ENCODE results near the gene OLFM2.
"Not testable (repeated sequence)": the region's sequence is repeated elsewhere in the genome, so short reads cannot be mapped to it uniquely, and the experiment has no call there.

Gene OLFM2

GRCh38 chr19:9956956-9957355 is 20.6 kb upstream of the OLFM2 start:
- no peaks in the 10 kb centered on the region for H3K9me3 Mint-ChIP-seq
- H3K27me3 Mint-ChIP-seq (ENCODE audit: low read depth) = no peaks in the 10 kb centered on the region
- H3K4me3 Mint-ChIP-seq = no peak overlapping the region
- H3K27ac Mint-ChIP-seq = no peak overlapping the region
- no peaks in the 10 kb centered on the region for H3K4me1 Mint-ChIP-seq (ENCODE audit: low read depth)
- no peaks in the 10 kb centered on the region for H3K36me3 Mint-ChIP-seq (ENCODE audit: low read depth)
- DNase-seq (ENCODE audit: low spot score) = no peak

GRCh38 chr19:9953802-9954542 is 17.7 kb upstream of the OLFM2 start:
- Mint-ChIP-seq H3K36me3 (ENCODE audit: low read depth) (no peaks in the 10 kb centered on the region), H3K9me3 (no peaks in the 10 kb centered on the region), H3K4me1 (ENCODE audit: low read depth) (no peaks in the 10 kb centered on the region), H3K4me3 (no peak overlapping the region), H3K27ac (no peak overlapping the region), H3K27me3 (ENCODE audit: low read depth) (no peaks in the 10 kb centered on the region)
- DNase-seq (ENCODE audit: low spot score) = no peak

- DNase-seq (ENCODE audit: low spot score) = no peak
- Mint-ChIP-seq H3K27ac (no peak overlapping the region), H3K9me3 (no peaks in the 10 kb centered on the region), H3K36me3 (ENCODE audit: low read depth) (no peaks in the 10 kb centered on the region), H3K27me3 (ENCODE audit: low read depth) (no peaks in the 10 kb centered on the region), H3K4me1 (ENCODE audit: low read depth) (no peaks in the 10 kb centered on the region), H3K4me3 (no peak overlapping the region)
These were observed 16.0 kb upstream of the OLFM2 start for GRCh38 chr19:9952276-9952675.

- H3K4me1 Mint-ChIP-seq (ENCODE audit: low read depth) = peaks cover 2% of the 10 kb centered on the region
- H3K27ac Mint-ChIP-seq = no peak overlapping the region
- H3K4me3 Mint-ChIP-seq = no peak overlapping the region
- H3K27me3 Mint-ChIP-seq (ENCODE audit: low read depth) = peaks cover 2% of the 10 kb centered on the region
- no peaks in the 10 kb centered on the region for H3K36me3 Mint-ChIP-seq (ENCODE audit: low read depth)
- peaks cover under 1% of the 10 kb centered on the region for H3K9me3 Mint-ChIP-seq
- no peak for DNase-seq (ENCODE audit: low spot score)
These were observed 11.1 kb upstream of the OLFM2 start for GRCh38 chr19:9947441-9947840.

GRCh38 chr19:9946528-9947125 is 10.3 kb upstream of the OLFM2 start:
- DNase-seq (ENCODE audit: low spot score); H3K27ac Mint-ChIP-seq; H3K36me3 Mint-ChIP-seq (ENCODE audit: low read depth); H3K4me1 Mint-ChIP-seq (ENCODE audit: low read depth); H3K4me3 Mint-ChIP-seq; H3K27me3 Mint-ChIP-seq (ENCODE audit: low read depth); H3K9me3 Mint-ChIP-seq: not testable (repeated sequence)

GRCh38 chr19:9945319-9945966 is 9.1 kb upstream of the OLFM2 start:
- Mint-ChIP-seq H3K9me3 (peaks cover 8% of the 10 kb centered on the region), H3K4me1 (ENCODE audit: low read depth) (peaks cover 2% of the 10 kb centered on the region), H3K27me3 (ENCODE audit: low read depth) (peaks cover 2% of the 10 kb centered on the region), H3K36me3 (ENCODE audit: low read depth) (no peaks in the 10 kb centered on the region), H3K27ac (no peak overlapping the region), H3K4me3 (no peak overlapping the region)
- no peak for DNase-seq (ENCODE audit: low spot score)

- peaks cover 2% of the 10 kb centered on the region for H3K27me3 Mint-ChIP-seq (ENCODE audit: low read depth)
These were observed 7.4 kb upstream of the OLFM2 start for GRCh38 chr19:9943744-9944143.

GRCh38 chr19:9941671-9942070 is 5.4 kb upstream of the OLFM2 start:
- Mint-ChIP-seq H3K27me3 (ENCODE audit: low read depth) (peaks cover 17% of the 10 kb centered on the region), H3K4me1 (ENCODE audit: low read depth) (peaks cover 4% of the 10 kb centered on the region), H3K9me3 (peaks cover 8% of the 10 kb centered on the region), H3K36me3 (ENCODE audit: low read depth) (no peaks in the 10 kb centered on the region), H3K27ac (no peak overlapping the region), H3K4me3 (no peak overlapping the region)
- no peak for DNase-seq (ENCODE audit: low spot score)

More at GRCh38 chr19:9943744-9944143, 7.4 kb upstream of the OLFM2 start:
- H3K4me1 Mint-ChIP-seq (ENCODE audit: low read depth) = peaks cover 2% of the 10 kb centered on the region
- no peak for DNase-seq (ENCODE audit: low spot score)
- H3K4me3 Mint-ChIP-seq = no peak overlapping the region
- no peak overlapping the region for H3K27ac Mint-ChIP-seq
- H3K36me3 Mint-ChIP-seq (ENCODE audit: low read depth) = no peaks in the 10 kb centered on the region
- peaks cover 8% of the 10 kb centered on the region for H3K9me3 Mint-ChIP-seq

GRCh38 chr19:9941231-9941630 is 4.9 kb upstream of the OLFM2 start:
- peaks cover 4% of the 10 kb centered on the region for H3K4me1 Mint-ChIP-seq (ENCODE audit: low read depth)
- no peak overlapping the region for H3K27ac Mint-ChIP-seq
- H3K9me3 Mint-ChIP-seq = peaks cover 8% of the 10 kb centered on the region
- no peaks in the 10 kb centered on the region for H3K36me3 Mint-ChIP-seq (ENCODE audit: low read depth)
- H3K4me3 Mint-ChIP-seq = no peak overlapping the region
- DNase-seq (ENCODE audit: low spot score) = no peak
- H3K27me3 Mint-ChIP-seq (ENCODE audit: low read depth) = peaks cover 18% of the 10 kb centered on the region

GRCh38 chr19:9940778-9941177 is 4.5 kb upstream of the OLFM2 start:
- Mint-ChIP-seq H3K4me1 (ENCODE audit: low read depth) (peaks cover 4% of the 10 kb centered on the region), H3K9me3 (peaks cover 8% of the 10 kb centered on the region)

GRCh38 chr19:9939301-9939913 is 3.1 kb upstream of the OLFM2 start:
- H3K27ac Mint-ChIP-seq = no peak overlapping the region
- H3K4me3 Mint-ChIP-seq = no peak overlapping the region
- no peak for DNase-seq (ENCODE audit: low spot score)
- H3K36me3 Mint-ChIP-seq (ENCODE audit: low read depth) = no peaks in the 10 kb centered on the region
- H3K9me3 Mint-ChIP-seq = peaks cover 8% of the 10 kb centered on the region
- H3K27me3 Mint-ChIP-seq (ENCODE audit: low read depth) = peaks cover 31% of the 10 kb centered on the region
- H3K4me1 Mint-ChIP-seq (ENCODE audit: low read depth) = peaks cover 8% of the 10 kb centered on the region

More at GRCh38 chr19:9940778-9941177, 4.5 kb upstream of the OLFM2 start:
- H3K36me3 Mint-ChIP-seq (ENCODE audit: low read depth) = no peaks in the 10 kb centered on the region
- DNase-seq (ENCODE audit: low spot score) = no peak
- no peak overlapping the region for H3K27ac Mint-ChIP-seq
- no peak overlapping the region for H3K4me3 Mint-ChIP-seq
- H3K27me3 Mint-ChIP-seq (ENCODE audit: low read depth) = peaks cover 19% of the 10 kb centered on the region

GRCh38 chr19:9937001-9937411 is 691 bp upstream of the OLFM2 start:
- H3K4me1 Mint-ChIP-seq (ENCODE audit: low read depth) = peaks cover 10% of the 10 kb centered on the region
- peaks cover 39% of the 10 kb centered on the region for H3K27me3 Mint-ChIP-seq (ENCODE audit: low read depth)

GRCh38 chr19:9935506-9936325 is 599 bp downstream of the OLFM2 start:
- Mint-ChIP-seq H3K9me3 (no peaks in the 10 kb centered on the region), H3K27me3 (ENCODE audit: low read depth) (peaks cover 39% of the 10 kb centered on the region), H3K27ac (no peak overlapping the region), H3K36me3 (ENCODE audit: low read depth) (no peaks in the 10 kb centered on the region), H3K4me3 (peak overlapping the region; percentile 34), H3K4me1 (ENCODE audit: low read depth) (peaks cover 10% of the 10 kb centered on the region)
- DNase-seq (ENCODE audit: low spot score) = no peak

More at GRCh38 chr19:9937001-9937411, 691 bp upstream of the OLFM2 start:
- Mint-ChIP-seq H3K9me3 (peaks cover 4% of the 10 kb centered on the region), H3K27ac (no peak overlapping the region), H3K4me3 (peak overlapping the region; percentile 53), H3K36me3 (ENCODE audit: low read depth) (no peaks in the 10 kb centered on the region)
- no peak for DNase-seq (ENCODE audit: low spot score)

Measured in T-helper 2 cell treated with Interferon-gamma antibody and Interleukin-4, amounts not matched to agents 5 μg/mL and 100 μg/mL, for 36 hours (primary cell).